ENCODE data around the gene JPT1. TPM values are rescaled to one million over a fixed set of nuclear protein-coding genes. Genes with fewer than 3 reads are reported as not detected.
"Not testable (repeated sequence)": the region's sequence is repeated elsewhere in the genome, so short reads cannot be mapped to it uniquely, and the experiment has no call there.

Gene JPT1
- polyA plus RNA-seq, 1 experiment, result 89.8 TPM

DNA sequence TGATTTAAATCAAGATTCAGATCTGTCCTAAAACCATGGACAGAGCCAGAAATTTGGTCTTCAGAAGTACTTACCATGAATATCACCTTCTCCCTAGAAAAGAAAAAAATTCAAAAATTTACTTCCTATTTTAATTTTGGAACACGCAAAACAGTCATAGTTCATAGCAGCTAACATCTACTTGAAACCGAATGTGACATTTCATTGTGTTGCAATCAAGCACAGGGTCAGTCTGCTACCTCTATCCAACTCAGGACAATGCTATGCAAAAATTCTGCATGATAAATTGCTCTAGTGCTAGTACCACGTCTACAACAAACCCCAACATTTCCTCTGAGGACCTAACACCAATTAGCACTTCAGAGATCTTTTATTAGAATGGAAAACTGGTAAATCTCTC, 7.7 kb downstream of the JPT1 start:
- CTCF ChIA-PET, result interaction anchor here (0.5 to 1.1 kb wide), 2 partner anchors 25 to 63 kb away, joined by 3 read pairs; no protein-coding TSS in a partner anchor
- Histone ChIP-seq H3K27me3 (ENCODE audit: control insufficient read depth, insufficient read depth, low read length) (no peaks in the 10 kb centered on the region), H3K4me3 (ENCODE audit: low read depth, low read length) (no peak overlapping the region), H3K9me3 (ENCODE audit: control insufficient read depth, insufficient read depth, low read length) (no peaks in the 10 kb centered on the region), H3K27ac (ENCODE audit: low read depth, low read length) (peak overlapping the region; percentile 31)
- POLR2A ChIA-PET, result interaction anchor here (0.6 kb wide), 1 partner anchor 123 kb away, joined by 4 read pairs; no protein-coding TSS in a partner anchor
- TF ChIP-seq, protein P1, sequence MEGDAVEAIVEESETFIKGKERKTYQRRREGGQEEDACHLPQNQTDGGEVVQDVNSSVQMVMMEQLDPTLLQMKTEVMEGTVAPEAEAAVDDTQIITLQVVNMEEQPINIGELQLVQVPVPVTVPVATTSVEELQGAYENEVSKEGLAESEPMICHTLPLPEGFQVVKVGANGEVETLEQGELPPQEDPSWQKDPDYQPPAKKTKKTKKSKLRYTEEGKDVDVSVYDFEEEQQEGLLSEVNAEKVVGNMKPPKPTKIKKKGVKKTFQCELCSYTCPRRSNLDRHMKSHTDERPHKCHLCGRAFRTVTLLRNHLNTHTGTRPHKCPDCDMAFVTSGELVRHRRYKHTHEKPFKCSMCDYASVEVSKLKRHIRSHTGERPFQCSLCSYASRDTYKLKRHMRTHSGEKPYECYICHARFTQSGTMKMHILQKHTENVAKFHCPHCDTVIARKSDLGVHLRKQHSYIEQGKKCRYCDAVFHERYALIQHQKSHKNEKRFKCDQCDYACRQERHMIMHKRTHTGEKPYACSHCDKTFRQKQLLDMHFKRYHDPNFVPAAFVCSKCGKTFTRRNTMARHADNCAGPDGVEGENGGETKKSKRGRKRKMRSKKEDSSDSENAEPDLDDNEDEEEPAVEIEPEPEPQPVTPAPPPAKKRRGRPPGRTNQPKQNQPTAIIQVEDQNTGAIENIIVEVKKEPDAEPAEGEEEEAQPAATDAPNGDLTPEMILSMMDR (IDR thresholded peaks at IDR 0.05; ENCODE audit: low read depth, low read length), result no peak
- no peak for DNase-seq (ENCODE audit: low read depth, low spot score)

DNA sequence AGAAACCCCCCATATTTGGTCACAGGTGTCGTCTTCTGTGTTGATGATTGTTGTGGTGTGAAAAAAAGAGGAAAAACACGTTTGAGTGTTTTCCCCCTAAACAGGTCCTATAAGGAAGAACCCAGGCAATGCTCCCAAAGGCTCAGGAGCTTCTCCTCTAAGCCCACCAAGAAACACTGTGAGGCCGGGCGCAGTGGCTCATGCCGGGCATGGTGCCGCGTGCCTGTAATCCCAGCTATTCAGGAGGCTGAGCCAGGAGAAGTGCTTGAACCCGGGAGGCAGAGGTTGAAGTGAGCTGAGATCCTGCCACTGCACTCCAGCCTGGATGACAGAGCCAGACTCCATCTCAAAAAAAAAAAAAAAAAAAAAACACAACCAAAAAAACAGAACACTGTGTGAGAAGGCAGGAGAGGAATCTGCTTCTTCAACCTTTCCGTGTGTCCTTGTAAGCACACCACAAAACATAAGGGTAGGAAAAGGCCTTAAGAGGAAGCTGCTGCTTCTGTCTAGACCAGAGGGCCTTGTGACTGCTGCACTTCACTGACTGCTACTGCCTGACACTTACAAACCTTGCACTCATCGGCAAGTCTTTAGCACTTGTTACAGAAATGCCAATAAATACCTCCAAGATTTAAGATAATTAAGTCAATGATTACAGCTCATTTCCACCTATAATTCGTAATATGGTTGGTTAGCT, 9.3 kb downstream of the JPT1 start:
- H3K27me3 ChIP-seq (ENCODE audit: control insufficient read depth, insufficient read depth, low read length), result no peaks in the 10 kb centered on the region
- no peak overlapping the region for H3K27ac ChIP-seq (ENCODE audit: low read depth, low read length)
- ChIA-PET CTCF (interaction anchor here (0.5 to 1.3 kb wide), 4 partner anchors 14 to 180 kb away, joined by 3 to 9 read pairs (median 4); partner anchors contain the start of gene NT5C), POLR2A (interaction anchor here (1.8 kb wide), 1 partner anchor 14 kb away, joined by 8 read pairs; the partner anchor contains the start of gene NT5C)
- no peak overlapping the region for H3K4me3 ChIP-seq (ENCODE audit: low read depth, low read length)
- H3K9me3 ChIP-seq (ENCODE audit: control insufficient read depth, insufficient read depth, low read length), result no peaks in the 10 kb centered on the region
- DNase-seq (ENCODE audit: low read depth, low spot score), result no peak
- TF ChIP-seq, protein P1 (IDR thresholded peaks at IDR 0.05; ENCODE audit: low read depth, low read length), result no peak

DNA sequence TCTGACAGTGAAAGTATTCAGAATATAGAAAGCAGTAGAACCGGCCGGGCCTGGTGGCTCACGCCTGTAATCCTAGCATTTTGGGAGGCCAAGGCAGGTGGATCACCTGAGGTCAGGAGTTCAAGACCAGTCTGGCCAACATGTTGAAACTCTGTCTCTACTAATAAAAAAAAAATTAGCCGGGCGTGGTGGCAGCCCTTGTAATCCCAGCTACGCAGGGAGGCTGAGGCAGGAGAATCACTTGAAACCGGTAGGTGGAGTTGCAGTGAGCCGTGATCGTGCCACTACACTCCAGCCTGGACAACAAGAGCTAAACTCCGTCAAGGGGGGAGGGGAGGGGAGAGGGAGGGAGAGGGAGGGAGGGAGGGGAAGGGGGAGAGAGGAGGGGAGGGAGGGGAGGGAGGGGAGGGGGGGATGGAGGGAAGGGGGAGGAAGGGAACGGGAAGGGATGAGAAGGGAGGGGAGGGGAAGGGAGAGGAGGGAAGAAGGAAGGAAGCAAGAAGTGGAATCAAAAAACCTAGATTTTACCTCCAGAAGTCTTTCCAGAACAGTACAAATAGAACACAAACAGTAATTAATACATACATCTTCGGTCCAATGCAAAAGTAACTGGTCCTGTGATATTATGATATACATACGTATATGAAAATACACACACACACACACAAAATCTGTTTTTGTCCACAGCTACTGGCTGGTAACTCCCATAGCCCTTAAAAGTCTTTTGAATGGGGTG, 11.9 kb downstream of the JPT1 start:
- DNase-seq (ENCODE audit: low read depth, low spot score), result no peak
- ChIA-PET POLR2A (no interaction called here), CTCF (interaction anchor here (1.3 kb wide), 1 partner anchor 29 kb away, joined by 5 read pairs; no protein-coding TSS in a partner anchor)
- TF ChIP-seq, protein P1 (IDR thresholded peaks at IDR 0.05; ENCODE audit: low read depth, low read length), result no peak
- H3K4me3 ChIP-seq (ENCODE audit: low read depth, low read length), result no peak overlapping the region
- no peaks in the 10 kb centered on the region for H3K9me3 ChIP-seq (ENCODE audit: control insufficient read depth, insufficient read depth, low read length)
- no peak overlapping the region for H3K27ac ChIP-seq (ENCODE audit: low read depth, low read length)
- H3K27me3 ChIP-seq (ENCODE audit: control insufficient read depth, insufficient read depth, low read length), result no peaks in the 10 kb centered on the region

DNA sequence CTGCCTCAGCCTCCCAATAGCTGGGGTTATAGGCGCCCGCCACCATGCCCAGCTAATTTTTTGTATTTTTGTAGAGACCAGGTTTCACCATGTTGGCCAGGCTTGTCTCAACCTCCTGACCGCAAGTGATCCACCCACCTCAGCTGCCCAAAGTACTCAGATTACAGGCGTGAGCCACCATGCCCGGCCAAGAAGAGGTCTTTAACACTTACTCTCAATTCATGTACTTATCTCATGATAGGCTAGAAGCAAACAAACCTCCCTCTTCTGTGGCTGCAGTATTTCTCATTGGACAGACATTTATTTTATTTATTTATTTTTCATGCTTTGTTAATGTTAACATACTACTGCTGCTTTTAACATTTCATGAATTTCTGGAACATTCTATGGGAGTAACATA, 15.8 kb downstream of the JPT1 start:
- TF ChIP-seq, protein P1 (IDR thresholded peaks at IDR 0.05; ENCODE audit: low read depth, low read length), result no peak
- Histone ChIP-seq H3K27ac (ENCODE audit: low read depth, low read length) (no peak overlapping the region), H3K9me3 (ENCODE audit: control insufficient read depth, insufficient read depth, low read length) (no peaks in the 10 kb centered on the region), H3K4me3 (ENCODE audit: low read depth, low read length) (no peak overlapping the region), H3K27me3 (ENCODE audit: control insufficient read depth, insufficient read depth, low read length) (no peaks in the 10 kb centered on the region)
- POLR2A ChIA-PET, result interaction anchor here (0.6 kb wide), 1 partner anchor 53 kb away, joined by 9 read pairs; no protein-coding TSS in a partner anchor
- DNase-seq (ENCODE audit: low read depth, low spot score), result no peak
- CTCF ChIA-PET, result interaction anchor here (1.8 to 3.5 kb wide), 2 partner anchors 8 to 24 kb away, joined by 4 to 17 read pairs; no protein-coding TSS in a partner anchor

DNA sequence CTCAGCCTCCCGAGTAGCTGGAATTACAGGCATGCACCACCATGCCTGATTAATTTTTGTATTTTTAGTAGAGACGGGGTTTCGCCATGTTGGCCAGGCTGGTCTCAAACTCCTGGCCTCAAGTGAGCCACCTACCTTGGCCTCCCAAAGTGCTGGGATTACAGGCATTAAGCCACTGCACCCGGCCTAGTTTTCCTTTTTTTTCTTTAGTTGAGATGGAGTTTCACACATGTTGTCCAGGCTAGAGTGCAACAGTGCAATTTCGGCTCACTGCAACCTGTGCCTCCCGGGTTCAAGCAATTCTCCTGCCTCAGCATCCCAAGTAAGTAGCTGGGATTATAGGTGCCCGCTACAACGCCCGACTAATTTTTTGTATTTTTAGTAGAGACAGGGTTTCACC, 16.6 kb downstream of the JPT1 start:
- H3K27ac ChIP-seq (ENCODE audit: low read depth, low read length); H3K9me3 ChIP-seq (ENCODE audit: control insufficient read depth, insufficient read depth, low read length); H3K27me3 ChIP-seq (ENCODE audit: control insufficient read depth, insufficient read depth, low read length); H3K4me3 ChIP-seq (ENCODE audit: low read depth, low read length); DNase-seq (ENCODE audit: low read depth, low spot score); POLR2A ChIA-PET: not testable (repeated sequence)
- CTCF ChIA-PET, result interaction anchor here (0.6 to 3.5 kb wide), 3 partner anchors 16 to 77 kb away, joined by 4 to 17 read pairs (median 4); no protein-coding TSS in a partner anchor
